GM12878 (cell line): ENCODE data around the gene SNHG17.

Experiments
- BRCA1 ChIP-seq: IDR thresholded peaks from 2 replicates; pipeline ENCODE4 v1.6.1; 2011; ENCODE audit warnings: low read depth, low read length, improper control_type of control experiment
- E2F4 ChIP-seq: IDR thresholded peaks from 2 replicates; pipeline ENCODE4 v1.6.1; 2012; ENCODE audit warnings: low read depth, low read length, improper control_type of control experiment
- MTA3 ChIP-seq: IDR thresholded peaks from 2 replicates; pipeline ENCODE4 v1.6.1; 2012; ENCODE audit warnings: low read length, inconsistent platforms, borderline replicate concordance
- NFXL1 ChIP-seq: fragments of 450-650 bp; IDR thresholded peaks from 2 replicates; pipeline ENCODE4 v1.6.1; 2017; ENCODE audit warnings: antibody characterized with exemption, mild to moderate bottlenecking, borderline replicate concordance
- POLR2AphosphoS2 ChIP-seq: IDR thresholded peaks from 2 replicates; pipeline ENCODE4 v1.6.1; 2011; ENCODE audit warnings: low read depth, mild to moderate bottlenecking, low read length, improper control_type of control experiment, moderate library complexity
- RELA ChIP-seq: fragments of 450-650 bp; IDR thresholded peaks from 2 replicates; pipeline ENCODE4 v1.8.0; 2014; ENCODE audit warnings: borderline replicate concordance; ENCODE audit not compliant: partially characterized antibody
- SMC3 ChIP-seq: IDR thresholded peaks from 2 replicates; pipeline ENCODE4 v1.6.1; 2011; ENCODE audit warnings: low read length, improper control_type of control experiment, borderline replicate concordance
- SP1 ChIP-seq: IDR thresholded peaks from one replicate; pipeline ENCODE4 v1.6.1; 2011; ENCODE audit warnings: low read depth, low read length
- USF2 ChIP-seq: IDR thresholded peaks from 2 replicates; pipeline ENCODE4 v1.6.1; 2011; ENCODE audit warnings: low read depth, low read length, improper control_type of control experiment, borderline replicate concordance
- ZBTB33 ChIP-seq: fragments of 450-650 bp; IDR thresholded peaks from 2 replicates; pipeline ENCODE4 v1.6.1; 2017; ENCODE audit warnings: mild to moderate bottlenecking
- TF ChIP-seq, protein P1 (sequence below), 3 experiments: IDR thresholded peaks in 2 of 3; conservative IDR thresholded peaks in 1 of 3; 2 replicates each; pipeline ENCODE4 v1.5.1; 2011; ENCODE audit warnings: low read depth in 3 of 3, low read length in 3 of 3, mild to moderate bottlenecking in 3 of 3, control low read depth in 2 of 3, moderate library complexity in 2 of 3, inconsistent platforms in 1 of 3, mixed read lengths in 1 of 3; ENCODE audit not compliant: control insufficient read depth in 2 of 3, insufficient read depth in 1 of 3; ENCODE audit errors: extremely low read depth in 1 of 3
- TF ChIP-seq, protein P2 (sequence below): IDR thresholded peaks from 2 replicates; pipeline ENCODE4 v1.6.1; 2011; ENCODE audit warnings: borderline replicate concordance, low read depth, mild to moderate bottlenecking, moderate library complexity, low read length; ENCODE audit not compliant: insufficient read depth, poor library complexity, severe bottlenecking

- TF ChIP-seq SP1 (no peak), MTA3 (no peak), RELA (no peak), BRCA1 (no peak), E2F4 (no peak), NFXL1 (no peak), SMC3 (no peak), ZBTB33 (no peak), USF2 (no peak), POLR2AphosphoS2 (no peak)
- TF ChIP-seq, protein P1, sequence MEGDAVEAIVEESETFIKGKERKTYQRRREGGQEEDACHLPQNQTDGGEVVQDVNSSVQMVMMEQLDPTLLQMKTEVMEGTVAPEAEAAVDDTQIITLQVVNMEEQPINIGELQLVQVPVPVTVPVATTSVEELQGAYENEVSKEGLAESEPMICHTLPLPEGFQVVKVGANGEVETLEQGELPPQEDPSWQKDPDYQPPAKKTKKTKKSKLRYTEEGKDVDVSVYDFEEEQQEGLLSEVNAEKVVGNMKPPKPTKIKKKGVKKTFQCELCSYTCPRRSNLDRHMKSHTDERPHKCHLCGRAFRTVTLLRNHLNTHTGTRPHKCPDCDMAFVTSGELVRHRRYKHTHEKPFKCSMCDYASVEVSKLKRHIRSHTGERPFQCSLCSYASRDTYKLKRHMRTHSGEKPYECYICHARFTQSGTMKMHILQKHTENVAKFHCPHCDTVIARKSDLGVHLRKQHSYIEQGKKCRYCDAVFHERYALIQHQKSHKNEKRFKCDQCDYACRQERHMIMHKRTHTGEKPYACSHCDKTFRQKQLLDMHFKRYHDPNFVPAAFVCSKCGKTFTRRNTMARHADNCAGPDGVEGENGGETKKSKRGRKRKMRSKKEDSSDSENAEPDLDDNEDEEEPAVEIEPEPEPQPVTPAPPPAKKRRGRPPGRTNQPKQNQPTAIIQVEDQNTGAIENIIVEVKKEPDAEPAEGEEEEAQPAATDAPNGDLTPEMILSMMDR (IDR thresholded peaks at IDR 0.05 in 2 of 3, conservative IDR thresholded peaks at IDR 0.05 in 1 of 3; ENCODE audit: control insufficient read depth in 2 of 3, extremely low read depth in 1 of 3, insufficient read depth in 1 of 3, low read depth in 3 of 3, low read length in 3 of 3), result no peak
- TF ChIP-seq, protein P2, sequence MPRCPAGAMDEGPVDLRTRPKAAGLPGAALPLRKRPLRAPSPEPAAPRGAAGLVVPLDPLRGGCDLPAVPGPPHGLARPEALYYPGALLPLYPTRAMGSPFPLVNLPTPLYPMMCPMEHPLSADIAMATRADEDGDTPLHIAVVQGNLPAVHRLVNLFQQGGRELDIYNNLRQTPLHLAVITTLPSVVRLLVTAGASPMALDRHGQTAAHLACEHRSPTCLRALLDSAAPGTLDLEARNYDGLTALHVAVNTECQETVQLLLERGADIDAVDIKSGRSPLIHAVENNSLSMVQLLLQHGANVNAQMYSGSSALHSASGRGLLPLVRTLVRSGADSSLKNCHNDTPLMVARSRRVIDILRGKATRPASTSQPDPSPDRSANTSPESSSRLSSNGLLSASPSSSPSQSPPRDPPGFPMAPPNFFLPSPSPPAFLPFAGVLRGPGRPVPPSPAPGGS, result no peak
Measured at GRCh38 chr20:38449046-38449445, 13.9 kb upstream of the SNHG17 start.
